Activated CD8-positive, alpha-beta memory T cell treated with anti-CD3 and anti-CD28 coated beads for 1 hour (primary cell): Measurements from ENCODE around the gene MICAL3.

Source experiments
- DNase-seq, 2 donors: peaks; one replicate each; pipeline ENCODE4 v3.0.0-alpha.2; 2020; ENCODE audit warnings: low read depth in 1 of 2; ENCODE audit errors: extremely low read depth in 1 of 2

MICAL3 gene

DNA sequence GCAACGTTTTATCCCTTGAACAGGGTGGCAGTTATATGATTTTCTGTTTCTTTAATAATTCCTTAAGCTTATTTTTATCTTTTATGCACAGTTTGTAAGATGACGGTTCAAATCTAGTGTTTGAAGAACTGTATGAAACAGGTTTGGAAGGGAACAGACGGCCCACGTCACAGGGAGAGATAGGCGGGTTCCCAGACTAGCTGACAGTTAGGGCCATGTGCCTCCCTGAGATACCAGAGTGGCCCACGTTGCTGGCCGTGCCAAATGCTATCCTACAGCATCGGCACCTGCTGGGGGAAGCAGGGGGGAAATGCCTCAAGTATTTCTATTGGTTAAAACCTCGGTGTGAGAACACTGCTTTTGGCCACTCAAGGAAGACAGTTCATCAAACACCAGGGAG, 199.9 kb downstream of the MICAL3 start:
- DNase-seq, result no peak

DNA sequence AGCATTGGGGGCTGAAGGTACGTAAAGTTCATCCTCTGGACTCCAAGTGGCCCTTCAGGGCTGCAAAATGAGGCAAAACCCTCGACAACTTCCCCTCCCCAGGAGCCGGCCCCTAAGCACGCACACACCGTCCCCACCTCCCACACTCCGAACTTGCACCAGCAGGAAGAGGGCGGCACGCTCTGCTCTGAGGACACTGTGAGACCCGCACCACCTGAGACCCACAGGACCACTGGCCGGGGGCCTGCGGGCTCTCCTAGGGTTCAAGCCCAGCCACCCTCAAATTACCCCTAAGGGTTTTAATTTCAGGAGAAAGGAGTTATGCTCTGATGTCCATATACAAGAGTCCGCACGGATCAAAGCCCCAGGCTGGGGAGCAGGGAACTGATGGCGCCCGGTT, 200.4 kb downstream of the MICAL3 start:
- DNase-seq, result no peak

DNA sequence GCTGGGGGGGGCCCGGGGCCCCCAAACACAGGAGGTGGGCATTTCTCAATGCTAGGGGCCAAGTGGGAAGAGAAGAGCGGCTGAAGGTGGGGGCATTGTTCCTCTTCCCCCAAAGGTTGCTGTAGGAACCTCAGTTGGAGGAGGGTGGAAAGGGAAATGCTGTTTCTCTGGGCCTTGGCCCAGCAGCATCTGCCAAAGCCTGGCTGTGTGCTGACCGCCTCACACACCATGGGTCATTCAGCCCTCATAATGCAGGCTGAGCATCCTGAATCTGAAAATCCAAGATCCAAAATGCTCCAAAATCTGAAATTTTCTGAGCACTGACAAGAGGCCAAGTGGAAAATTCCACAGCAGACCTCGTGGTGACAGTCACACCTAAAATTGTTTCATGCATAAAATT, 201.1 kb downstream of the MICAL3 start:
- no peak for DNase-seq

DNA sequence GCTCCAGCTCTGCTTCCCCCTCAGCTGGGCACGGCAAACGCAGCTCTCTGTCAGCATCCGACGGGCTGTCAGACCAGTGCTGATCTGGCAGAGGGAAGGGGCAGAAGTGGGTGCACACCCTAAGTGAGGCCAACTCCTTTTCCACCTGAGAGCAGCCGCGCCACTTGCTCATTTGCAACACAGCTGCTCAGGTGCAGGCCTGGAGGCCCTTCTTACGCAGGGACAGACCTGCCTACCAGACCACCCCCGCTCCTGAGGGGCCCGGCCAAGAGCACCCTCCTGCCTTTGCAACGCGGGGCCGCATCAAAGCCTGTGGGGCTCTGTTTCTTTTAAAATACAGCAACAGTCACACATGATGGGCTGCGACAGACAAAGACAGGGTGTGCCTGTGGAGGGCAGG, 202.3 kb downstream of the MICAL3 start:
- DNase-seq, result no peak

DNA sequence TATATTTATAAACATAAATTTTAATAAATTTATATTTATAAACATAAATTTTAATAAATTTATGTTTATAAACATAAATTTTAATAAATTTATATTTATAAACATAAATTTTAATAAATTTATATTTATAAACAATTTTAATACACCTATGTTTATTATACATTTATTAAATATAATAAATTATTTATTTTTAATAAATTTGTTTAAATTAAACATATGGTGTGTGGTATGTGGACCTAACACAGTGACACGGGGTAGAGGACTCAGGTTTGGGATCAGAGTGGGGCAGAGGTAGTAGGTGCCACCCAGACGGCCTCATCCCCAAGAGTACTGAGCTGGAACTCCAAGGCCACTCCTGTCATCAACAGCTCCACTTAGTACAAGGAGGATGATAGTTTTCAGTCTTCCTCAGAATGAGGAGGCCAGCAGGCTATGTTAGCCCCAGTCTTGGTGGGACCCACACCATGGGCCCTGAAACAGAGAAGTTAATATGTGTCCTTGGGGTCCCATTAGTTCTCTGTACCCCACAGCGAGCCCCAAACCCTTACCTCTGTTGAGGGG, 203.4 kb downstream of the MICAL3 start:
- DNase-seq, result no peak

DNA sequence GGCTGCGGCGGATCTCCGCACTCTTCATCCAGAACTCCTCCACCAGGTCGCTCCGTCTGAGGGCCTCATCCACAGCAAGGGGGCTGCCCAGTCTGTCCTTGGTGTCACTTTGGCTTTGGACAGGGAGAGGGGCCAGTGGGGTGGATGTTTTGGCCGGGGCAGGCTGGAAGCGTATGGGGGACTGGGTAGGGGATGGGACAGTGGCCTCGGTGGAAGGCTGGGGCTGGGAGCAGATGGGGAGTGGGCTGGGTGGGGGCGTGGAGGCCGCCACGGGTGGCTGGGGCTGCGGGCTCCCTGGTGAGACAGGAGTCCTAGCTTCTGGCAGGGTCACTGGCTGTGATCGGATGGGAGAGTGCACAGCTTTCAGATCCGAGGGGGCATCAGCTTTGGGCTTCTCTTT, 205.7 kb downstream of the MICAL3 start:
- no peak for DNase-seq

DNA sequence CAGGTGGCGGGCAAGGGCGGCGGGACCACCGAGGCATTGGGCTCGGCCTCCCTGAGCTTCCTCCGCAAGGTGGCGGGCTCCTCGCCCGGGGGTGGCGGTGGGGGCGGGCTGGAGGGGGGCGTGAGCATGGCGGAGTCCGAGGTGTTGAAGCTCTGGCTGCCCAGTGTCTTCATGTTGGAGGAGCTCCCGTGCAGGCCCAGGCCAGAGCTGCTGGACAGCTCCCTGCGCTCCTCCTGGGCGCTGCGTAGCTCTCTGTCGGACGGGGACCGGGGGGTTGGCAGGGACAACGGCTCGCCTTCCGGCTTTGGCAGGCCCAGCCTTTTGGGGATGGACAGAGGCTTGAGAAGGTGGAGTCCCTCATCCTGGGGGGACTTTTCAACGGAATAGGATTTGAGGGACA, 206.2 kb downstream of the MICAL3 start:
- DNase-seq, result no peak

DNA sequence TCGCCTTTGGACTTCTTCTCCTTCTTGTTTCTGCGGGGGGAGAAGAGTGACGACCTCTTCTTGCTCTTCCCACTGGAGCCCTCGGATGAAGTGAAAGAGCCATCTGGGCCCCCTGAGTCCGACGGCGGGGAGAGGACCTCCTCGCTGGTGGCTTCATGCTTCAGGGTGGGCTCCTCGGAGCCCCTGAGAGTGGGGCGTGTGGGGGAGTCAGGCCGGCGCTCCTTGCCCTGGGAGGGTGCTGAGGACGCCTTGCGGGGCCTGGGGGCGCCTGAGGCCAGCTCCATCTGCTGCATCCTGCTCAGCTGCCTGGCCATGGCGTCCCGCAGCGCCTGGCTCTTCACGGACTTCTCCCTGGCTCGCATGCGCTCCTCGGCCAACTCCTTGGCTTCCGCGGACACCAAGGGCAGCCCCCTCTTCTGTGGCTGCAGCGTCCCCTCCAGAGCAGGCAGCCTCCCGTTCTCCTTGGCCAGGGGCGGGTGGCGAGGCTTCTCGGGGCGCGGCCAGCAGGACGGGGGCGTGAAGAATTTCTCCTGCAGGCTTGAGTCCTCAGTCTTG, 206.8 kb downstream of the MICAL3 start:
- DNase-seq, result no peak

DNA sequence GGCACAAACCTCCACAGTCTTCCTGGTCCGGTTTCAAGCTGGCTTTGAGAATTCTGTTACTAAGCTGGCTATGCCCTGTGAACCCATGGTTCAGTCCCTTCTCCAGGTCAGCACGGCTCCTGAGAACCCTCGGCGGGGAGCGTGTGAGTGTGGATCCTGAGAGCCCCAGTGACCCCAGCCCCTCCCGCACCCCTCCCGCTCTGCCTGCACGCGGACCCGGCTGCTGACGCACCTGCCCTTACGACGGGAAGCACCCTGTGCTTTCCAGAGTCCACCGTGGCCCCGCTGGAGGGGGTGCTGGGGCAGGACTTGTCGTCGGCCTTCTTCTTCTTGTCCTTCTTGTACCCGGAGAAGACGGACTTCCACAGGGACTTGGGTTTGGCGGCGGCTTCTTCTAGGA, 207.3 kb downstream of the MICAL3 start:
- DNase-seq, result no peak

DNA sequence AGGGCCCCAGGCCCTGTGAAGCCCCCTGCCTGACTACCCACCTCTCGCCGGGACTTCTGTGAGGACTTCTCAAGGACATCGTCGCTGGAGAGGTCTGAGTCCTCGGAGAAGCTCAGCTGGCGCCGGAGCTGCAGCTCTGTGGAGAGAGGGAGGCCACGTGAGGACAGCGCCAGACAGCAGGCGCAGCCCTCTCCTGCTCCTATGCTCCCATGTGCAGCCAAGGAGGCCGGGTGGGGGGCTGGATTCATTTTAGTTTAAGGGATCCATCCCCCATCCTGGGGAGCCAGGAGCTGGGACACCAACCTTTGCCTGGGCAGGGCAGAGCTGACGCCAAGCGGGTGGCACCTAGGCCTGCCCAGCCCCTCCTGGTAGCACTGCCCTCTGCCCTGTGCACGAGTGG, 207.7 kb downstream of the MICAL3 start:
- DNase-seq, result no peak

DNA sequence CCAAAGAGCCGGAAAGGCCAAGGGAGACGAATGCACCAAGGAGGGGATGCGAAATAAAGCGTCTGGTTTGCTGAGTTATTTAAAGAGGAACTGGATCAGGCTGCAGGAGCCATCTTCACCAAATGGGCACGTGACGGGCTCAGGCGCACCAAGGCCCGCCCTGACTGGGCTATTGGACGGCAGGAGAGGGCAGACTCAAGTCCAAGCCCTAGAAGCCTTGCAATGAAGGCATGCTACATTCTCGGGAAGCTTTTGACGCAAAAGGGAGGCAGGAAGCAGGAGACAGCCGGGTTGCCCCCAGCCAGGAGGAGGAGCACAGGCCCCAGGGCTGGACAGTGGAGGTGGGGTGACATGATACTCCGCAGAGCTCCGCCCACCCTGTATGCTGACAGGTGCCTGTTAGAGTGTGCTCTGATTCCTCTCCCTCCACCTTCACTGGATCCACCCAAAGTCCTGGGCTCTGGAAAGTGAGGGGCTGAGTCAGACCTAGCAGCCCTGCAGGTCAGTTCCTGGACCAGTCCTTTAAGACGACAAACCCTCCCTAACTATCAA, 208.6 kb downstream of the MICAL3 start:
- no peak for DNase-seq

DNA sequence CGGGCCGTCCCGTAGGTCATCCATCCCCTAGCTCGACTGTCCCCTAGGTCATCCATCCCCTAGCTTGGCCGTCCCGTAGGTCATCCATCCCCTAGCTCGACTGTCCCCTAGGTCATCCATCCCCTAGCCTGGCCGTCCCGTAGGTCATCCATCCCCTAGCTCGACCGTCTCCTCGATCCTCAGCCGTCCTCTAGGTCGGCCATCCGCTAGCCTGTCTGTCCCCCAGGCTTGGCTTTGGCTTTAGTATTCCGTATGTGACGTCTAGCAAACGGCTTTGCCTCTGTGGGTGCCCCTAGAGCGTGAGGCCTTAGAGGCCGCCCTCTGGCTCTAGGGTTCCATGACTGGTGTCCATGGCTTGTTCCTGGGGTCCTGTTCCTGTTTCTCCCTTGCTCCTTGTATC, 209.5 kb downstream of the MICAL3 start:
- no peak for DNase-seq

DNA sequence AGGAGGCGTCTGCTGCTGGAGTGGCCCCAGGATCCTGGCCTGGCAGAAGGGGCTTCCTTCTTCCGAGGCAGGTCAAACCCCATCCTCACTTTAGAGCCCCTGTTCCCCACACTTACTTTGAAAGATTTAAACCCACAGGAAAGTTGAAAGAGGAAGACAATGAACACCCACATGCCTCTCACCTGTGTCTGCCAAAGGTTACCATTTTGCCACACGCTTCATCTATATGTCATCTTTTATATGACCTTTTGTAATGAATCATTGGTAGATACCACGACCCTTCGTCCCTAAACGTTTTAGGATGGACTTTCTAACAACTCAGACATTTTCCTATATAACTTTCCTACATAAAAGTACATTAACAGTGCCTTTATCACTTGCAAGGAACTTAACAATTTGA, 210.3 kb downstream of the MICAL3 start:
- no peak for DNase-seq

DNA sequence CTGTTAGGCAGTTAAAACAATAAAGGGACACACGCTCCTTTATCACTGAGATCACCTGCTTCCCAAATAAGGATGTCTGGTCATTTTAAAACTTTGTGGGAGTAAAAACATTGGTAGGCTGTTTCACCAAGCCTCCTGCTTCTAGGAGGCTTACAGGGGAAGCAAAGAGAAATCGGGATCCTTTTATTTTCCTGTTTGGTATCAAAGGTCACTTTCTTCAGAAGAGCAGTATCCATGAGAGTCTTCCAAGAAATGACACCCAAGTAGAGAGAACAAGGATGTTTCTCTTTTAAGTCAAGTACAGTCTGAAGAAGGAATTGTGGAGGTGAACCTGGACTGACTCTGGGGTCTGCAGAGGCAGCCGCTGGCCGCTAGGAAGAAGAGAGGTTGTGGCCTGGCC, 213.2 kb downstream of the MICAL3 start:
- no peak for DNase-seq

DNA sequence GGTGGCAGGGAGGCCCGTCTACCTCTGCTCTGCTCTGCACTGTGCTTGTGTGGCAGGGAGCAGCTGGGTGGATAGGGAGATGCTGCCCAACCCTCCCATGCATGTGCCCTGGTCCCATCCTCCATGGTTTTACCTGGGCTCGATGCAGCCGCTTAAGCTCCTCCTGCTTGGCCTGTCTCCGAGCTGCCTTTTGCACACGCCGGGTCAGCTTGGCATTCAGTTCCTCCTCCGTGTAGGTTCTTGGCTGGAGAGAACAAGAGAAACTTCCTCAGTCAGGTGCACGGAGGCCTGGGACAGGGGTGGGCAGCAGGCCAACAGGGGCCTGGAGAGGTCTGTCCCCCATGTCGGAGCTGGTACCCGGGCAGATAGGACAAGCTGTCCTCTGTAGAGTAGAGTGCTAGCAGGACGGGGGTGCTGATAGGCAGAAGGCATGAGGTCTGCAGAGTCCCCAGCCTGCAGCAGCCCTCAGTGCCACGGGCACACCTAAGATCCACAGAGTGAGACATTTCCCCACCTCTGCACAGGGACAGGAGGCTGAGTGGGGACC, 213.7 kb downstream of the MICAL3 start:
- DNase-seq, result no peak

DNA sequence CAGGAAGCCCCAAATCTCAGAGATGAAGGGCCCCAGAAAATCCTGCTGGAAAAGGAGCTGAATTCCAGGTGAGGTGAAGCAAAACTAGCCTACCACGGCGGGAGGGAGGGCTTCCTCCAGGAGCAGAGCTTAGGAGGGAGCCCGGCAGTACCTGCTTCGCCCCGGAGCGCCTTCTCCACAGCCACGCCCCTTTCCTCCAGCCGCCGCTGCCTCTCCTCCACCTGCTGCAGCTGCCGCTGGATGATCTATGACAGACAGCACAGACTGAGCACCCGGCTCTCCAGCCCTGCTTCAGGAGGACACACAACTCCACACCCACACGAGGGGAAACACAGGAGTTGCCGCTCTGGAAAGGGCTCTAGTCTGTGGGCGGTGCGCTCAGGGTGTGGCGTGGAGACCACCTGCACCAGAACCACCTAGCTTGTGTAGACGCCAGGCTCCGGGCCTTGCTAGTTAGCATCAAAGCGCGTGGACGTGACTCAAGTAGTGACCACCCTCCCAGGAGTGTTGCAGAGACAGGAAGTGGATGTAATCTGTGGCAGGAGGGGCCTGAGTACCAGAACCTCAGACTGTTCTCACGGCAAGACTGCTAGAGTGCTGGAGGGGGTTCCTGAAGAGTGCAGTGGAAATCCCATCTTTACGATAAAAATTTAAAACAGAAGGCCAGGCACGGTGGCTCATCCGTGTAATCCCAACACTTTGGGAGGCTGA, 215.5 kb downstream of the MICAL3 start:
- DNase-seq, result no peak

DNA sequence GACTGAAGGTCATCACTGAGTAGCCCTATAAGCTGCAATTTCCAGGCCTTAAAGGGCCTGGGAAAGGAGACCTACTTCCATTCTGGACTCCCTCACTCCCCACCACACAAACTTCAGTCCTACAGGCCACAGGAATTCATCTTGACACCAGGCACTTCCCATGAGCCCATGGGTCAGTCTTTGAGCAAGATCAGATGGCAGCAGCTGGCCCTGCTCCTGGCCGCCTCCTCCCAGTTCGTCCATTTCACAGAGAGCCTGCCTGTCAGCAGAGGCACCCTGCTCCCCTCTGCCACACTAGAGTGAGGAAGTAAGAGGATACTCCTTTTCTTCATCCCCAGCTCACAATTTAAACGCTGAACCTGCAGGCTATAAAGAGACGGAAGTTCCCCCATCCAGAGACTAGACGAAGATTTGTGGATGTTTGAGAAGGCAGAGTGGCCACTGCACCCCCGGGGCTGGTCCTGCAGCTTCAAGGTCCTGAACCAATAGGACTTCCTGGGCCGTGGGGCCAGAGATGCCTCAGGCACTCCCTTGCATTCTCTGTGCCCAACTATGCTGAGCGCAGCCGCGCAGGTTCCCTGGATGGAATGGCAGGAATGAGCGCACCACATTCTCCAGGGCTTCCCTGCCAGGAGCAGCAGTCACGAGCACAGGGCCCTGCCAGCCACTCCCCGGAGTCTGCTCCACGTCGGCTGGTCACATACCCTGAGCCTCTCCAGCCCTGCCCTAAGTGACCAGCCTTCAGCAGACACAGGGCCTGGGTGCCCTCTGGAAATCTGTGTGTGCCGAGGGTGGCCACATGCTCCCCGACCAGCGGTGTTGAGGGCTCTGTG, 216.6 kb downstream of the MICAL3 start:
- DNase-seq, result no peak

DNA sequence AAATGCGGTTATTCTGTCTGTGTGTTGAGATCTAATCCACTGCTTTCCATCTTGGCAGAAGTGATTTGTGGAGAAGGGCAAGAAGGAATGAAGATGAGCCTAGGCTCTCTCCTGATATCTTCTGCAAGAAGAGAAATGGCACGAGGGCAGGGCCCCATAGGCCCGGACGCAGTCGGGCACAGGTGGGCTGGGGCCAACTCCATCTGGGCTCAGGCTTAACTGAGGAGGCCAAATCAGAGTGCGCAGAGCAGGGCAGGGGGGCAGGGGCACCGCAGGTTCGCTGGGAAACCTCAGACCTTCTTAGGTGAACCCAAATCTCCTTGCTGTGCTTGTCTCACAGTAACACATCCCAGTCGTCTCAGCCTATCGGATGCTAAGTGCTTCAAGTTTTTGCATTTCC, 217.3 kb downstream of the MICAL3 start:
- DNase-seq, result no peak

DNA sequence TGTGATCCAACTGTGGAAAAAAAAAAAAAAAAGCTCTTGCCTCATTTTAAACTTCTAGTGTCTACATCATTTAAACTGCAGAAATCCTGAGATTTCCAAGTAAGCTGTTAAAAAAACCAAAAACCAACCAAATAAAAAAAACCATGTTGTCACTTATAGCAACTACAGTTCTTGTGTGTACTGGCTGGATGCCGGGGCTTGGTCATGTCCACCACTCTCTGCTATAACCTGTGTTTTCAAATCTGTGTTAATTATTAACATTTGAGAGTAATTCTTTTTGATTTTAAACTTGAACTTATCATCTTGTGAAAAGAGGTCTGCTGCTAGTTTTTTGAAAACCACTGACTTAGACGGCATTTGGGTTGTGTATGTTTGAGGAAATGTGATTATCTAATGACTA, 217.9 kb downstream of the MICAL3 start:
- DNase-seq, result no peak

DNA sequence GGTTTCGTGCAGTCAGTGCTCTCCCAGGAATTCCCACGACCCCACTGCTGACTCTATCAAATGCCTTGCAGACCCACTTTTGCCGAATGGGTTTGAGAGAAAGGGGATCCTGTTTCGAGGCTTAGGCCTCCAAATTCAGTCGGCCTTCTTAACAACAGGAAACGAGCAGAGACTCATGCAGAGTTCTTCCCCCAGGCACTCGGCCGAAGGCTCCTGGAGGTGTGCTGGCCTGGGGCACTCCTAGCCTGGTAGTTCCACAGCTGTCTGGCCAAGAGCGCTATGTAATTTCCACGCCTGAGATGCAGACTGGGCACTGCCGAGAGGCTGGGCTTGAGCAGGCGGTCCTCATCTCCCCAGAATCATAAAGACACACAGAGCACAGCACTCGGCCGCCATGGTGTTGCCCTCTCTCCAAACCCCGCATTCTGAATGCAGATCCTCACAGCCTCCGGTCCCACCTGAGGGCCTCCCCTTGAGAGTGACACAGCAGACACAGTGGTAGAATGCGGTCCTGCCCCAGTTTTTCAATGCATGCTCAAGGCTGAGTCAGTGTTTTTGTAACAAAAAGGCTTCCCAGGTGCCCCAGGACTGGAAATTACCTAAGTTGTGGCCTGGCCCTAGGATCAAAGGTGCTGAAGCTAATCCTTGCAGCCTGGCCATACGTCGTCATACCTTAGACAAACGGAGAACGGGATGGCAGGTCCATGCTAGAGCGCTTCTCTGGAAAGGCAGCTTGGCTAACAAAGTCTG, 219.9 kb downstream of the MICAL3 start:
- no peak for DNase-seq
